ENCODE measurements around the gene IER2. TPM values are rescaled to one million over a fixed set of nuclear protein-coding genes. Genes with fewer than 3 reads are reported as not detected.

The IER2 gene
- total and polyA plus RNA-seq, 9 of the 15 experiments (the other 6 are each of a cell fraction or from before 2014, with no cell fraction given): 4.5 to 205 (median 23.7) TPM

DNA sequence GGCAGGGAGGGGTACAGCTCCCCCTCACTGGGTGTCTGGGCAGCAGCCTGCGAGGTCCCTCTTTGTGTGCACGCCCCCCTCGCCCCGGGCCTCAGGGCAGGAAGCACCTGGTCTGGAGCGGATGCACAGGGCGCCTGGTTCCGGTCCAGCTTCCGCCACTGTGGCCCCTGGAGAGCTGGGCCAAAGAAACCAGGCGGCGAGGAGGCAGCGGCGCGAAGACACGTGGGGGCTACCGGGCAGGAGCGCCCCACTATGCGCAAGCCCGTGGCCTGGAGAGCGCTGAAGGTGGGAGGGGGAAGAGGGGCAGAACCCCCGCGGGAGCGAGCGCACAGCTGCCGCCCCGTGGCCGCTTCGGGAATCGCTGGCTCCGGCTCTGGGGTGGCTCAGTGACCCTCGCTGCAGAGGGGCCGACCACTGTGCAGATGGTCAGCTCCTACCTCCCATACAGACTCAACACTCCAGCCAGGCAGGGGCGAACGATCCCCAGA is 45.8 kb upstream of the IER2 start (continued):
- TF ChIP-seq ZNF583 (CRISPR knock-in tag; IDR thresholded peaks at IDR 0.05) (peak; percentile 67), SIN3B (IDR thresholded peaks at IDR 0.05; ENCODE audit: low read depth) (peak; percentile 45; the same call in 1 of the 2 replicates), RB1 (IDR thresholded peaks at IDR 0.05; ENCODE audit: low read depth) (peak; percentile 85), JUND (IDR thresholded peaks at IDR 0.05; ENCODE audit: borderline replicate concordance, low read depth, low read length) (peak; percentile 40; the same call in 1 of the 2 replicates), JUND (tag; IDR thresholded peaks at IDR 0.05; ENCODE audit: borderline replicate concordance, low read depth, low read length) (no peak; the same call in 2 of the 3 replicates), RBM22 (IDR thresholded peaks at IDR 0.05; ENCODE audit: low read depth, low read length, poor library complexity, severe bottlenecking) (no peak), NFIC (IDR thresholded peaks at IDR 0.05) (peak; percentile 48), GATAD2A (IDR thresholded peaks at IDR 0.05) (peak; percentile 81; the same call in 1 of the 2 replicates), DMBX1 (CRISPR knock-in tag; IDR thresholded peaks at IDR 0.05; ENCODE audit: borderline replicate concordance) (peak; percentile 73), EP400 (IDR thresholded peaks at IDR 0.05) (peak; percentile 41; the same call in 1 of the 2 replicates), THAP12 (CRISPR knock-in tag; IDR thresholded peaks at IDR 0.05) (peak; percentile 59; the same call in 1 of the 2 replicates), TSHZ1 (CRISPR knock-in tag; IDR thresholded peaks at IDR 0.05) (0 out of 2 replicates have a peak, but pooled peaks have one; percentile 29), EZH2 (IDR thresholded peaks at IDR 0.05; ENCODE audit: borderline replicate concordance, low read depth, low read length) (no peak), ZNF57 (CRISPR knock-in tag; IDR thresholded peaks at IDR 0.05) (peak; percentile 68; the same call in 1 of the 2 replicates), NR4A1 (CRISPR knock-in tag; IDR thresholded peaks at IDR 0.05) (peak; percentile 88; the same call in 1 of the 2 replicates), NR4A1 (tag; IDR thresholded peaks at IDR 0.05) (peak; percentile 82; the same call in 1 of the 2 replicates), ARID3B (CRISPR knock-in tag; IDR thresholded peaks at IDR 0.05; ENCODE audit: borderline replicate concordance) (0 out of 2 replicates have a peak, but pooled peaks have one; percentile 45), POLR2A (conservative IDR thresholded peaks at IDR 0.05) (peak; percentile 62), TEAD1 (CRISPR knock-in tag; IDR thresholded peaks at IDR 0.05) (peak in 1 of 2 experiments; percentile 59; a peak in 2 of 4 replicates), ZFX (CRISPR knock-in tag; IDR thresholded peaks at IDR 0.05) (peak; percentile 42)
- TF ChIP-seq, protein P1, sequence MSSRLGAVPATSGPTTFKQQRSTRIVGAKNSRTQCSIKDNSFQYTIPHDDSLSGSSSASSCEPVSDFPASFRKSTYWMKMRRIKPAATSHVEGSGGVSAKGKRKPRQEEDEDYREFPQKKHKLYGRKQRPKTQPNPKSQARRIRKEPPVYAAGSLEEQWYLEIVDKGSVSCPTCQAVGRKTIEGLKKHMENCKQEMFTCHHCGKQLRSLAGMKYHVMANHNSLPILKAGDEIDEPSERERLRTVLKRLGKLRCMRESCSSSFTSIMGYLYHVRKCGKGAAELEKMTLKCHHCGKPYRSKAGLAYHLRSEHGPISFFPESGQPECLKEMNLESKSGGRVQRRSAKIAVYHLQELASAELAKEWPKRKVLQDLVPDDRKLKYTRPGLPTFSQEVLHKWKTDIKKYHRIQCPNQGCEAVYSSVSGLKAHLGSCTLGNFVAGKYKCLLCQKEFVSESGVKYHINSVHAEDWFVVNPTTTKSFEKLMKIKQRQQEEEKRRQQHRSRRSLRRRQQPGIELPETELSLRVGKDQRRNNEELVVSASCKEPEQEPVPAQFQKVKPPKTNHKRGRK (tag; IDR thresholded peaks at IDR 0.05): no peak
